NCI-H187 (cell line): Measurements from ENCODE around the gene LRP2.
"Not testable (repeated sequence)": the region's sequence is repeated elsewhere in the genome, so short reads cannot be mapped to it uniquely, and the experiment has no call there.

Experiments used
- DNase-seq, 2 experiments: peaks; one replicate each; lab custom pipeline; 2025; lab: John Stamatoyannopoulos, UW

Gene LRP2

DNA sequence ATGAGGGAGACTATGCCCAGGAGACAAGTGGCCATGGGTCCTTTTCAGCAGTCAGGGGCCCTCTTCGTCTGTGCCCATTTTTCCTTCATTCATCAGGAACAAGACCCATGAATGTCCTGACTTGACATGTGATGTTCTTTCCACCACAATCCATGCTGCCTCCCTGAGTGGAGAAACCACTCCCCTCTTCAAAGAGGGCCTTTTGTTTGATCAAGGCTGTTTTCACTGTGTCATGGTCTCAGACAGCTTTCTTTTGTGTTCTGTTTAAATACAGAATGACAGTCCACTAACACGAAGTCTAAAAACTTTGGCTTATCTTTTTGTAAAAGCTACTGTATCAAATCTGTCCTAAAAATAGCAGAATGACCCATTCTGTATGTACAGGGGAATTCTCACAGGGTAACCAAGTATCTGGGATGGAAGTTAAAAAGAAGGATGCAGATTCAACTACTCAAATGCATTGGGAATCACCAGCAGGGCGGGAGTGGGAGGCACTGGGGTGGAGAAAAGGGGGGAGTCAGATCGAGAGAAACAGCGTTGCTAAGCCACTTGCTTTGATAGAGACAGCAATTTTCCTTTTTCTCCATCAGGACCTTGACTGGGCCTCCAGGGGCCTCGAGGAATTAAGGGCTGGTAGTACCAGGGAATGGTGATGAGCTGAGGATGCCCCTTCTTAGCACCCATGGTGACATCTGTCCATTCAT is 13.9 kb downstream of the LRP2 start:
- DNase-seq: no peak

DNA sequence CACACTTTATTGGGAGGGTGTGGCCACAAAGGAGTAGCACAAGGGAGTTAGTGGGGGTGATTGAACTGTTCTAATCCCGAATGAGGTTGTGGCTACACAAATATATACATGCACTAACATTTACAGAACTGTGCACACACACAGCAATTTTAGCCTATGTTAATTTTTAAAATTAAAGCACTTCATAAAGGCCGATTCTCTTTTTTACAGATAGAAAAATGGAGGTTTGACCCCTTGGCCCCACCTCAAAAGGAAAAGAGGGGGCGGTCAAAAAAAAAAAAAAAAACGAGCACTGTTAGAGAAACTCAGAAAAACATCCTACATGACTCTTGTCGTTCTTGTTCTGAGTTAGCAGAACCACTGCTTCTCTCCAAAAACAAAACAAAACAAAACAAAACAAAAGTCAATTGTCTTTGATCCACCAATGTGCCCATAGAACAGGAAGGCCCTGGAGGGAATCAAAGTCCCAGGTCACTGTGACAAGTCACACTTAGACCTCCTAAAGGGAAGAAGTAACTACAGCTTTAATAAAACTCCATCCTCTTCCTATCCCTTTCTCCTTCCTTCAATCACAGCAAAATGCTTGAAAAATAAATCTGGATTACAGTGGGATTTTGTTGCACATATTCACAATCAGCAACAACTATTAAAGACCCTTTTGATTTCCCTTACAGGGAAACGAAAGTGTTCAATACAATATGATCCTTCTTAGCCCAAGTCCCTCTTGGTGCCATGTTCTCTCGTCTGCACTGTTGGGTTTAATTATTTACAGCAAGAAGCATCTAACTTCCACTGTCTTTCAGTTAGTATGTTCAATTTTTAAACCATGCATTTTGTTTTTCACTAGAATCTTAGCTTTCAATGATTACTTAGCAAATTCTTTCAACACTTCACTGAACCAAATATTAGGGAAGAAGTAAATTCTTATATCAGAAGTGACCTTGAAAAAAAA is 16.6 kb downstream of the LRP2 start:
- no peak for DNase-seq

DNA sequence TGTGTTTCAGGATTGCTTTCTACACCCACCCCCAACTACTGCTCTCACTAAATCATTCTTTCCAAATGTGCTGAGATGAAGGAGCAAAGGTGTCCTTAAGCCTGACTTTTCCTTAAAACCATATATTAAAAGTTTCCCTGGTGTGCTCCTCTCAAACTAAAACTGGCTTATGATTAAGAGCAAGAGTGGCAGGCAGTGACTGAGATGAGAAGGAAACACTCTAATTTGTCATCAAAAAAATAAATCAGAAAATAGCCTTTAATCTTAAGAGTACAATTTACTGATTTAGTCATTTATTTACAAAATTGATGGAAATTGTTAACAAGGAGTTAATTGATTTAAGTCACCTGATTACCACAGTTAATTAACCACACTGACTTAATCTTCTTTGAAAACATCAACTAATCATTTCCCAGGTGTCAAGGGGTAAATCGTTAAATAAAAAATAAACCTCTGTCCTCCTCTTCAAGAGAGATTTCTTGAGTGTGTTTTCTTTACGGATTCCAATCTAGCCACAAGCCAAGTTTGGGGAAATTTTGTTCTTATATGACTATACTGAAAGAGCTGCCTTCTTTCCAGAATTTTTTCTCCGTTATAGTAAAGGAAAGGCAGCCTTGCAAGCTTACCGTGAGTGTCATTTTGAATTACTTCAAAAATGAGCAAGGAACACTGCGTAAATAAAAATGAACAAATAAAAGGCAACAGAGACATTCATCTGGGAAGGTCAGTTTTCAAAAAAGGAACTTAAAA is 17.4 kb downstream of the LRP2 start:
- no peak for DNase-seq

DNA sequence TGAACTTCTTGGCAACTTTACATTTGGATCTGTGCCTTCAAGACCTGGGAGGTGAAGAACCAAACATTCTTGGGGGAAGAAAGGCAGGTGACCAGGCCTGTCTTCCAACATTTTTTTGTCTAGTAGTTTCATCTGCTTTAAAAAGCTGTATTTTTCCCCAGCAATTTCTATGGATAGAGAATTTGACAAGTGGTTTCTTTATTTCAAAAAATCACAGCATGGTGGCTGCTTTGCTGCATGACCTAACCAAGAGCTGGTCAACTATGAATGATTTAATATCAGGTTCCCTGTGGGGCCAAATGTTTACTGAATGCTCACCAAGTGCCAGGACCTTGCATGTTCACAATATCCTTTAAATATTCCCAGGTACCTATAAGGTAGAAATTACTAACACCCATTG is 19.1 kb downstream of the LRP2 start:
- no peak for DNase-seq

DNA sequence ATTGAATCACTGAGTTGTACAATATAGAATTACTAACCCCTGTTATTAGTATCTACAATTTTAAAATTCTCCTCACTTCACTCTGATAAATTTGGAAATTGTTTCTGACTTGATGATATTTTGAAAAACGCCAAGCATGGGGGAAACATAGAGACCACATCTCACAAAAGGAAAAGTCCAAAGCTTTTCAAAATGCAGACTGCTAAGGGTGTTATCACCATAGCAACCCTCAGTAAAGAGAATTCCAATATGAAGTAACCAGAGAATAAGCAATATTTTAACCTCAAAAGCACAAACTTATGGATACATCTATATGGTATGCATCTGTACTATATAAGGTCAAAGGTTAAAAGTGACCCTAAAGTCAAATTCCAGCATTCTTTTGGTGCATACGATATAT is 22.7 kb downstream of the LRP2 start:
- no peak for DNase-seq

DNA sequence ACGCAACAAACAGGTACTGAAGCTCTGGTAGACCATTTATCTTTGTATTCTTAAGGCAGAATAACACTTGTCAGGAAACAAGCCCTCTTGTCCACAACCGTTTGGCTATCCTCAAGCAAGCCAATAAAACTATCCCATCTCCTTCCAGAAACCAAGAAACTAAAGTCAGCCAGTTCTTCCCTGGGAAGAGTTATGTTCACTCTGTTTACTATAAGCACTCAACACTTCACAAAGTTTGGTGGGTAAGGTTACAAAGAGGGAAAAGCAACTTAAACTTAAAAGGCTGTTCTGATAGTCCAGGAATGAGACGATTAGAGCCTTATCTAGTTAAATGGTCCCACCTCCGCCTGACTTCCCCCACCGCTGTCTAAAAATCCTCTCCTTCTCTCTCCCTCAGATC is 25.6 kb downstream of the LRP2 start:
- no peak for DNase-seq

DNA sequence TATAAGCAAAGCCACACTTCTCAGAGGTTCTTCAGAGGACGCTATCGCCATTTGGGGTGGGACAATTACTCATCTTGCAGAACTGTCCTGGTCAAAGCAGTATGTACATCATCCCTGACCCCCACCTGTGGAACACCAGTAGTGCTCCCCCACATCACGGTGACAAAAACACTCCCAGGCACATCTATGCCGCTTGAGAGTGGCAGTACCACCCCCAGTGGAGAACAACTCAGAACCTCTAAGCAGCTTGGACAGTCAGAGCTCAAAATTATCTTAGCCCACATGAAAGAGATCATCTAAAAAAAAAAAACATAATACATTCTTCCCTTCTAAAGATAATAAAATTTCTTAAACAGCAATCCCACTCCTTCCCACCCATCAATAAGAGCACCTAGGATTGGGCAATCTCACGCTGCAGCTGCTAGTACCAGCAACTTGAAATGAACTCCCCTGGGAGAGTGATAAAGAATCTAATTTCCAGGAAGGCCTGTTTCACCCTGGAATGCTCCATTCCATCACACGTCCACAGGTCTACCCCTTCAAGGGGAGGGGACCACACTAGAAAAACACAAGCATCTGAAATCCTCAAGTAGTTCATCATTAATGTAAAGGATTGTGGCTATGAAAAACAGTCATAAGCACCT is 31.7 kb downstream of the LRP2 start:
- no peak for DNase-seq

DNA sequence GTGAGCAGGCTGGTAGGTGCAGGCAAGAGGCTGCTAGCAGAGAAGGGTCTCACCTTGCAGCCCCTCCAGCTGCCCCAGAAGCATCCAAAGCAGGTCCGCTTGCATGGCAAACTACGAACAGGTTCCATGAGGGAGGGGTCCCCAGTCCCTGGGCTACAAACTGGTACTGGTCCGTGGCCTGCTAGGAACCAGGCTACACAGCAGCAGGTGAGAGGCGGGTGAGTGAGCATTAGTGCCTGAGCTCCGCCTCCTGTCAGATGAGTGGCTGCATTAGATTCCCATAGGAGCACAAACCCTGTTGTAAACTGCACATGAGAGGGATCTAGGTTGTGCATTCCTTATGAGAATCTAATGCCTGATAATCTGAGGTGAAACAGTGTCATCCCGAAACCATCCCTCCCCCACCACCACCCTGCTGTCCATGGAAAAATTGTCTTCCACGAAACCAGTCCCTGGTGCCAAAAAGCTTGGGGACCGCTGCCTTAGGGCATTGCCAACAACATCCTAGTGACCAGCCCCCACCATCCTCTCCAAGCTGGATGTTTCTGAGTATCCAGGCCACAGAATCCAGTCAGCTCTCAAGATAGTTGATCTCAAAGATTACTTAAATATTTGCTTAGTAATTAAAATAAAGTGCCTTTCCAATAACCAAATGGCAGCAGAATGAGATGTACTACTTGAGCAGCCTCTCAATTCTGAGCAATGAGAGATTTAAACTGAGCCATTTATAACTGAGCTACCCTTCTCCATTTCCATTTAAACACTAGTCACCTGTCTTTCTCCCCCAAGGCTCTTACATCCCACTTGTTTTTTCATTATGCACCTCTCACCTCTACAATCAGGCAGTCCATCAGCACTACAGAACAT is 32.4 kb downstream of the LRP2 start:
- peak; percentile 51 to 56 for DNase-seq

DNA sequence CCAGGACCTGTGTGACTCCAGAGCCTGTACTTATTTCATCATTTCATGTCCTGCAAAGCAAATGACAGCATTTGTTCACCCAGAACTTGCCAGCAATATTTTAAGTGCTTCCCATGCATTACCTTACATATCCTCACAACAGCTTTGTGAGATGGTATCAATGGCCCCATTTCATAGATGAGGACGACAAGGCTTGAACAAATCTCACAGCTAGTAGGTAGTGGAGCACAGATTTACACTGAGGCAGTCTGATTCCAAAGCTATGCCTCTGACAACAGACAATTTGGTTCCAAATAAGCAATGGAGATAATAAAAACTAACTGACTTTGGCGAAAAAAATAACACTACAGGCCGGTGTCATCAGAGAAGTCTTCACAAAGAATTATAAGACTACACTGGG is 33.5 kb downstream of the LRP2 start:
- DNase-seq: no peak

DNA sequence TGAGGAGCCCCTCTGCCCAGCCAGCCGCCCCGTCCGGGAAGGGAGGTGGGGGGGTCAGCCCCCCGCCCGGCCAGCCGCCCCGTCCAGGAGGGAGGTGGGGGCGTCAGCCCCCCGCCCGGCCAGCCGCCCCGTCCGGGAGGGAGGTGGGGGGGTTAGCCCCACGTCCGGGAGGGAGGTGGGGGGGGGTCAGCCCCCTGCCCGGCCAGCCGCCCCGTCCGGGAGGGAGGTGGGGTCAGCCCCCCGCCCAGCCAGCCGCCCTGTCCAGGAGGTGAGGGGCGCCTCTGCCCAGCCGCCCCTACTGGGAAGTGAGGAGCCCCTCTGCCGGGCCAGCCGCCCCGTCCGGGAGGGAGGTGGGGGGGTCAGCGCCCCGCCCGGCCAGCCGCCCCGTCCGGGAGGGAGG is 34.5 kb downstream of the LRP2 start:
- not testable (repeated sequence) for DNase-seq

DNA sequence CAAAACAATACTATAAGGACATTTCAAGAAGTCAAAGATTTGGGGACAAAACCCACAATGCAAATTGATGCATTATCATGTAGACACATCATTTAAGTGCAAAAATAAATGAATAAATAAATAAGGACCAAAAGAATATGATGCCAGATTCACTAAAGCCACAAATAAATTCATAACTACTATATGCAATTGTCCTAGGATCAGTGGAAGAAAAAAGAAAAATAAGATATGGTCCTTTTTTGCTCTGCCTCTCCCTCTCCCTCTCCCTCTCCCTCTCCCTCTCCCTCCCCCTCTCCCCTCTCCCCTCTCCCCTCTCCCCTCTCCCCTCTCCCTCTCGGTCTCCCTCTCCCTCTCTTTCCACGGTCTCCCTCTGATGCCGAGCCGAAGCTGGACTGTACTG is 36.4 kb downstream of the LRP2 start:
- not testable (repeated sequence) for DNase-seq

DNA sequence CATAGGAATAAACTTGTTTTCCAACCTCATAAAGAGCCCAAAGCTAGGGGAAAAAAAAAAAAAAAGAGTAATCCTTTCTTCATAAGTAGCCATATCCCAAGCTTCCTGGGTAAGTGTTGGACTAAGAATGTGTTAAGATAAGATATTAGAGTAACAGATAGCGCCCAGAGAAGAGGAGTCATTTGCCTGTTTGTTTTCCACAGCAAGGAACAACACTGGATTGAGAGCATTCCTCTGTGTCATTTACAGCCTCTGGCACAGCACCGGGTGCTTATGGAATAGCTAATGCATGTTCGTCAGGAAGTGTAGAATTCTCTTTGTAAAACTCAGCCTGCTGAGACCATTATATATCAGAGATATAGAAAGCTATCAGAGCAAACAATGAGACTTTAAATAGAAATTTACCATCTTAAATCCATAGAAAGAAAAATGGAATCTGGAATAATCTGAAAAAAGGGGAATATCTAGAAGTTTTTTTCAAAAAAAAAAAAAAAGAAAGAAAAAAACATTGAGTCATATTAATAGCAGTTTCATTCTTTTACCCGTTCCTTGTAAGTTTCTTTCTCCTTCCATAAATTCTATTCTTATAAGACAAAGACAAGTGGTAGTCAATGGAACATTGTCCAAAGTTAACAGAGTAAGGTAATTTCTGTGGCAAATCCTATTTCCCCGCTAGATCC is 37.6 kb downstream of the LRP2 start:
- no peak for DNase-seq

DNA sequence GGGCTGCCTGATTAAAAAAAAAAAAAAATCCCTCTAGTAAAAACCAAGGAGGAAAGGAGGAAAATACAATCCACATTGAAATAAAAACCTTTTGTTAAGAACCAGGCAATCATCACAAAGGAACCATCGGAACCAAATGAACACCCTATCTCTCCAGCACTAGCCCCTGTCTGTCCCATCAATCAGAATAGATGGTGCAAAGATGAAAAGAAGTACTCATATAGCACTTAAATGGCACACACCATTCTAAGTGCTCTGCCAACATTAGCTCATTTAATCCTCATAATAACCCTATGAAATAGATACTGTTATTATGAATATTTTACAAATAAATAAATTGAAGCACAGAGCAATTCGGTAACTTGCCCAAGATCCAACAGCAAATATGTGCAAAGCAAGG is 38.5 kb downstream of the LRP2 start:
- DNase-seq: no peak

DNA sequence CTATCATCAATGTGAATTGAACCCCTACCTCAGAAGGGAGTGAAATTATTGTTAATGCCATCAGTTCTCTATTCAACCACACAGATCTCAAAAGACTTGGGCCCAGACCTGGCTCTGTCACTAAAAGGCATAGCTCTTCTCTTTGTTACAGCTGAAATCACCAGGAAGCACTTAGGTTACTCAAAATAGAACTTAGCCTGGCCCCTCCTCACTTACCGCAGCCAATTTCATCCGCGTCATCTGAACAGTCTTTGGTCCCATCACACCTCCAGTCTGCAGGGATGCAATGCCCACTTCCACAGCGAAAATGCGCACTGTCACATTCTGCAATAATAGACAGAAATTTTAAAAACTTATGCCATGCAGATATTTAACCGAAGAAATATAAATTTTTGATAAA is 41.8 kb downstream of the LRP2 start:
- DNase-seq: peak; percentile 15 to 50

DNA sequence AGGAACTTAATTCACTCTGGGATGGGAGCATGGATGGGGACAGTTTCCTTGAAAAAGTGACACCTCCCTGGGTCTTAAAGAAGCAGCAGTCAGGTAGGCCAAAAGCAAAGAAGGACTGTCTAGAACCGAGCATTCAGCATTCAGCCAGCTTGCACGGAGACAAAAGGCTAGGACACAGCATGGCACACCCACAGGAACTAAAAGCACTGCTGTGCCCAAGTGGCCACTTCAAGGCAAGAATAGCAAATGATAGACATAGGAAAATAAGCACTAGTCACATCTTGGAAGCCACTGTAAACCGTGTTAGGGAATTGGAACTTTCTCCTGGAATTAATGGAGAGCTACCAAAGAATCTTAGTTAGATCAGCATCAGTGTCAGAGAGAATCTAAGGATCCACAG is 47.0 kb downstream of the LRP2 start:
- DNase-seq: no peak

DNA sequence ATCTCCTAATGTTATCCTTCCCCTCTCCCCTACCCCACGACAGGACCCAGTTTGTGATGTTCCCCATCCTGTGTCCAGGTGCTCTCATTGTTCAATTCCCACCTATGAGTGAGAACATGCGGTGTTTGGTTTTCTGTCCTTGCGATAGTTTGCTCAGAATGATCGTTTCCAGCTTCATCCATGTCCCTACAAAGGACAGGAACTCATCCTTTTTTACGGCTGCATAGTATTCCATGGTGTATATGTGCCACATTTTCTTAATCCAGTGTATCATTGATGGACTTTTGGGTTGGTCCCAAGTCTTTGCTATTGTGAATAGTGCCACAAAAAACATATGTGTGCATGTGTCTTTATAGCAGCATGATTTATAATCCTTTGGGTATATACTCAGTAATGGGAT is 54.0 kb downstream of the LRP2 start:
- not testable (repeated sequence) for DNase-seq

DNA sequence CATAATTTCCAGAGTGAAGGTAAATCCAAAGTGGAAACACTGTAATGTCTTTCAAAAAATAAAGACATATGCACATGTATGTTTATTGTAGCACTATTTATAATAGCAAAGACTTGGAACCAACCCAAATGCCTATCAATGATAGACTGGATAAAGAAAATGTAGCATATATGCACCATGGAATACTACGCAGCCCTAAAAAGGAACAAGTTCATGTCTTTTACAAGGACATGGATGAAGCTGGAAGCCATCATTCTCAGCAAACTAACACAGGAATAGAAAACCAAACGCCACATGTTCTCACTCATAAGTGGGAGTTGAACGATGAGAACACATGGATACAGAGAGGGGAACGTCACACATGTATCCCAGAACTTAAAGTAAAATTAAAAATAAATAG is 57.6 kb downstream of the LRP2 start:
- not testable (repeated sequence) for DNase-seq

DNA sequence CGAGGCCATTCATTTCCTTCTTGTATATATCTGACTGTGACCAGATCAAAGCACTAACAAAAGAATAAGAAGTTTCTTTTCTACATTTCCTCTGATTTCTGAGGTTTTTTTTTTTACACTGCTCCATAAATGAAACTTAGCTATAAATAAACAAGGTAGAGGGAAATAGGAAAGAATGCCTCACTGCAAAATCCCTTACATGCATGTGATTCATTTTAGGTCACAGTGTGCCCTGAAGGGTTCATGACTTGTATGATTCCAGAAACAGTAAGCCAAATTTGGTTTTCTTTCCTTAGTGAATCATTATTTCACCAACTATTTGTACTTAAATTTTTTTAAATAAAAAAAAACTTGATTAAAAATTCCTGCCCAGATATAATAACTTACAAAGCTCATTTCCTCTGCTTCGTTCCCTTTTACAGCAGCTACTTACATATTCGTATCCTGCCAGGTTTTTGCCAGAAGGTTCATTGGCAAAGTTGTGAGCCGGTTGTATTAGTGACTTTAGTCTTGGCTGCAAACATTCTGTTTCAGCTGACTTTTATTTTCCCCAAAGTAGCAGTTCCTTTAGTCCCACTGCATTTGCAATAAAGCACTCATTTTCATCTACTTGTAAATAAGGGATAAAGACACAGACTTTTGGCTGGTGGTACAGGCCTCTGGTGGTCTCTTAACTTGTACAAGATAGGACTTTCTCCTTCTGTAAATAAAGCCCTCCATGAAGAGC is 58.6 kb downstream of the LRP2 start:
- DNase-seq: no peak

DNA sequence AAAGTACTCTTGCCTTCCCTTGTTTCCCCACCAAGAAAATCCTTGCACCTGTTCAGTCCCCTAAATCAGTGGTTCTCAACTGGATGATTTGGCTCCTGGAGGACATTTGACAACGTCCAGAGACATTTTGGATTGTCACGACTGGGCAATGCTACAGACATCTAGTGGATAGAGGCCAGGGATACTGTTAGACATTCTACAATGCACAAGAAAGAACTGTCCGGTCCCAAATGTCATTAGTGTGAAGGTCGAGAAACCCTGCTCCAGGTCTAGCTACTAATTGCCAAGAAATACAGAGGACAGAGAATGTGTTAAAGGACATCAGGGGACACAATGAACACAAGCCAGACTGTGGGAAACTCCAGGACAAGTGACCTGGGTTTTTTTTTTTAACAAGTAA is 60.0 kb downstream of the LRP2 start:
- DNase-seq: no peak
